Measurements from ENCODE around the gene HMGA1. TPM values are rescaled to one million over a fixed set of nuclear protein-coding genes. Genes with fewer than 3 reads are reported as not detected.

HMGA1 gene
- total and polyA plus RNA-seq, 2 experiments from 2014 or later = 1,411 to 2,052 TPM

DNA sequence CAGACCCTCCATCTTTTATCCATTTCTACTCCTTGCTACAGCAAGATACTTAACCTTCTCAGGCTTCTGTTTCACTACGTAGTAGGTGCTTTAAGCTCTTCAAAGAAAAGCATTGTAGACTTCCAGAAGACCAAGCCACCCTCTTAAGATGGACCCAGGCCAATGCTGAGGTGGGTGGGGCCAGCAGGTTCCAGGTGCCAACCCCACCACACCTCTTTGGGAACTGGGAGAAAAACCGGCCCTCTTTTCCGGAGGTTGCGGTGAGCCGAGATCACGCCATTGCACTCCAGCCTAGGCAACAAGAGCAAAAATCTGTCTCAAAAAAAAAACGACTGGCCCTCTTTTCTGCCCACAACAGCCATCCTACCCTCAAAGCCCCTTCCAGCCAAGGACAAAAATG is 10.6 kb upstream of the HMGA1 start:
- H3K36me3 Mint-ChIP-seq (ENCODE audit: low read depth) = no peaks in the 10 kb centered on the region
- Histone ChIP-seq H3K9me2 (ENCODE audit: insufficient read depth) (no peaks in the 10 kb centered on the region), H3K4me2 (peak overlapping the region; percentile 83), H2AFZ (no peak overlapping the region; the same call in 1 of the 2 replicates), H3K36me3 (ENCODE audit: insufficient read depth) (no peaks in the 10 kb centered on the region), H4K20me1 (replicated peaks; ENCODE audit: insufficient read depth) (no peaks in the 10 kb centered on the region), H3K79me2 (replicated peaks; ENCODE audit: insufficient read depth) (no peaks in the 10 kb centered on the region), H3K4me1 (ENCODE audit: insufficient read depth) (peaks cover 50% of the 10 kb centered on the region), H3K27me3 (ENCODE audit: insufficient read depth) (no peaks in the 10 kb centered on the region), H3K27ac (ENCODE audit: low read depth) (peak overlapping the region; percentile 96), H3F3A (replicated peaks; ENCODE audit: low read depth) (peaks cover 29% of the 10 kb centered on the region; the same call in 1 of the 2 replicates), H3K4me3 (no peak overlapping the region)
- DNase-seq (ENCODE audit: low spot score) (no peak), ATAC-seq (no peak)
- peak overlapping the region; percentile 2; the same call in 1 of the 3 replicates for H3K4me3 Mint-ChIP-seq
- H3K27me3 Mint-ChIP-seq (ENCODE audit: insufficient read depth, low read depth, poor library complexity) = peaks cover 33% of the 10 kb centered on the region
- TF ChIP-seq, protein P1, sequence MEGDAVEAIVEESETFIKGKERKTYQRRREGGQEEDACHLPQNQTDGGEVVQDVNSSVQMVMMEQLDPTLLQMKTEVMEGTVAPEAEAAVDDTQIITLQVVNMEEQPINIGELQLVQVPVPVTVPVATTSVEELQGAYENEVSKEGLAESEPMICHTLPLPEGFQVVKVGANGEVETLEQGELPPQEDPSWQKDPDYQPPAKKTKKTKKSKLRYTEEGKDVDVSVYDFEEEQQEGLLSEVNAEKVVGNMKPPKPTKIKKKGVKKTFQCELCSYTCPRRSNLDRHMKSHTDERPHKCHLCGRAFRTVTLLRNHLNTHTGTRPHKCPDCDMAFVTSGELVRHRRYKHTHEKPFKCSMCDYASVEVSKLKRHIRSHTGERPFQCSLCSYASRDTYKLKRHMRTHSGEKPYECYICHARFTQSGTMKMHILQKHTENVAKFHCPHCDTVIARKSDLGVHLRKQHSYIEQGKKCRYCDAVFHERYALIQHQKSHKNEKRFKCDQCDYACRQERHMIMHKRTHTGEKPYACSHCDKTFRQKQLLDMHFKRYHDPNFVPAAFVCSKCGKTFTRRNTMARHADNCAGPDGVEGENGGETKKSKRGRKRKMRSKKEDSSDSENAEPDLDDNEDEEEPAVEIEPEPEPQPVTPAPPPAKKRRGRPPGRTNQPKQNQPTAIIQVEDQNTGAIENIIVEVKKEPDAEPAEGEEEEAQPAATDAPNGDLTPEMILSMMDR (conservative IDR thresholded peaks at IDR 0.05; ENCODE audit: low read depth in 2 of 2) = no peak
- TF ChIP-seq POLR2AphosphoS5 (IDR thresholded peaks at IDR 0.05; ENCODE audit: low read depth) = no peak
- no peak for TF ChIP-seq EZH2 (IDR thresholded peaks at IDR 0.05; ENCODE audit: low read depth, unreplicated experiment)
- TF ChIP-seq NANOG (IDR thresholded peaks at IDR 0.05; ENCODE audit: borderline replicate concordance) = no peak
- TF ChIP-seq, protein P2, sequence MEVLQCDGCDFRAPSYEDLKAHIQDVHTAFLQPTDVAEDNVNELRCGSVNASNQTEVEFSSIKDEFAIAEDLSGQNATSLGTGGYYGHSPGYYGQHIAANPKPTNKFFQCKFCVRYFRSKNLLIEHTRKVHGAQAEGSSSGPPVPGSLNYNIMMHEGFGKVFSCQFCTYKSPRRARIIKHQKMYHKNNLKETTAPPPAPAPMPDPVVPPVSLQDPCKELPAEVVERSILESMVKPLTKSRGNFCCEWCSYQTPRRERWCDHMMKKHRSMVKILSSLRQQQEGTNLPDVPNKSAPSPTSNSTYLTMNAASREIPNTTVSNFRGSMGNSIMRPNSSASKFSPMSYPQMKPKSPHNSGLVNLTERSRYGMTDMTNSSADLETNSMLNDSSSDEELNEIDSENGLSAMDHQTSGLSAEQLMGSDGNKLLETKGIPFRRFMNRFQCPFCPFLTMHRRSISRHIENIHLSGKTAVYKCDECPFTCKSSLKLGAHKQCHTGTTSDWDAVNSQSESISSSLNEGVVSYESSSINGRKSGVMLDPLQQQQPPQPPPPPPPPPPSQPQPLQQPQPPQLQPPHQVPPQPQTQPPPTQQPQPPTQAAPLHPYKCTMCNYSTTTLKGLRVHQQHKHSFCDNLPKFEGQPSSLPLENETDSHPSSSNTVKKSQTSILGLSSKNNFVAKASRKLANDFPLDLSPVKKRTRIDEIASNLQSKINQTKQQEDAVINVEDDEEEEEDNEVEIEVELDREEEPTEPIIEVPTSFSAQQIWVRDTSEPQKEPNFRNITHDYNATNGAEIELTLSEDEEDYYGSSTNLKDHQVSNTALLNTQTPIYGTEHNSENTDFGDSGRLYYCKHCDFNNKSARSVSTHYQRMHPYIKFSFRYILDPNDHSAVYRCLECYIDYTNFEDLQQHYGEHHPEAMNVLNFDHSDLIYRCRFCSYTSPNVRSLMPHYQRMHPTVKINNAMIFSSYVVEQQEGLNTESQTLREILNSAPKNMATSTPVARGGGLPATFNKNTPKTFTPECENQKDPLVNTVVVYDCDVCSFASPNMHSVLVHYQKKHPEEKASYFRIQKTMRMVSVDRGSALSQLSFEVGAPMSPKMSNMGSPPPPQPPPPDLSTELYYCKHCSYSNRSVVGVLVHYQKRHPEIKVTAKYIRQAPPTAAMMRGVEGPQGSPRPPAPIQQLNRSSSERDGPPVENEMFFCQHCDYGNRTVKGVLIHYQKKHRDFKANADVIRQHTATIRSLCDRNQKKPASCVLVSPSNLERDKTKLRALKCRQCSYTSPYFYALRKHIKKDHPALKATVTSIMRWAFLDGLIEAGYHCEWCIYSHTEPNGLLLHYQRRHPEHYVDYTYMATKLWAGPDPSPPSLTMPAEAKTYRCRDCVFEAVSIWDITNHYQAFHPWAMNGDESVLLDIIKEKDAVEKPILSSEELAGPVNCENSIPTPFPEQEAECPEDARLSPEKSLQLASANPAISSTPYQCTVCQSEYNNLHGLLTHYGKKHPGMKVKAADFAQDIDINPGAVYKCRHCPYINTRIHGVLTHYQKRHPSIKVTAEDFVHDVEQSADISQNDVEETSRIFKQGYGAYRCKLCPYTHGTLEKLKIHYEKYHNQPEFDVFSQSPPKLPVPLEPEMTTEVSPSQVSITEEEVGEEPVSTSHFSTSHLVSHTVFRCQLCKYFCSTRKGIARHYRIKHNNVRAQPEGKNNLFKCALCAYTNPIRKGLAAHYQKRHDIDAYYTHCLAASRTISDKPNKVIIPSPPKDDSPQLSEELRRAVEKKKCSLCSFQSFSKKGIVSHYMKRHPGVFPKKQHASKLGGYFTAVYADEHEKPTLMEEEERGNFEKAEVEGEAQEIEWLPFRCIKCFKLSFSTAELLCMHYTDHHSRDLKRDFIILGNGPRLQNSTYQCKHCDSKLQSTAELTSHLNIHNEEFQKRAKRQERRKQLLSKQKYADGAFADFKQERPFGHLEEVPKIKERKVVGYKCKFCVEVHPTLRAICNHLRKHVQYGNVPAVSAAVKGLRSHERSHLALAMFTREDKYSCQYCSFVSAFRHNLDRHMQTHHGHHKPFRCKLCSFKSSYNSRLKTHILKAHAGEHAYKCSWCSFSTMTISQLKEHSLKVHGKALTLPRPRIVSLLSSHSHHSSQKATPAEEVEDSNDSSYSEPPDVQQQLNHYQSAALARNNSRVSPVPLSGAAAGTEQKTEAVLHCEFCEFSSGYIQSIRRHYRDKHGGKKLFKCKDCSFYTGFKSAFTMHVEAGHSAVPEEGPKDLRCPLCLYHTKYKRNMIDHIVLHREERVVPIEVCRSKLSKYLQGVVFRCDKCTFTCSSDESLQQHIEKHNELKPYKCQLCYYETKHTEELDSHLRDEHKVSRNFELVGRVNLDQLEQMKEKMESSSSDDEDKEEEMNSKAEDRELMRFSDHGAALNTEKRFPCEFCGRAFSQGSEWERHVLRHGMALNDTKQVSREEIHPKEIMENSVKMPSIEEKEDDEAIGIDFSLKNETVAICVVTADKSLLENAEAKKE (CRISPR knock-in tag; IDR thresholded peaks at IDR 0.05) = no peak
- TF ChIP-seq, protein P3, sequence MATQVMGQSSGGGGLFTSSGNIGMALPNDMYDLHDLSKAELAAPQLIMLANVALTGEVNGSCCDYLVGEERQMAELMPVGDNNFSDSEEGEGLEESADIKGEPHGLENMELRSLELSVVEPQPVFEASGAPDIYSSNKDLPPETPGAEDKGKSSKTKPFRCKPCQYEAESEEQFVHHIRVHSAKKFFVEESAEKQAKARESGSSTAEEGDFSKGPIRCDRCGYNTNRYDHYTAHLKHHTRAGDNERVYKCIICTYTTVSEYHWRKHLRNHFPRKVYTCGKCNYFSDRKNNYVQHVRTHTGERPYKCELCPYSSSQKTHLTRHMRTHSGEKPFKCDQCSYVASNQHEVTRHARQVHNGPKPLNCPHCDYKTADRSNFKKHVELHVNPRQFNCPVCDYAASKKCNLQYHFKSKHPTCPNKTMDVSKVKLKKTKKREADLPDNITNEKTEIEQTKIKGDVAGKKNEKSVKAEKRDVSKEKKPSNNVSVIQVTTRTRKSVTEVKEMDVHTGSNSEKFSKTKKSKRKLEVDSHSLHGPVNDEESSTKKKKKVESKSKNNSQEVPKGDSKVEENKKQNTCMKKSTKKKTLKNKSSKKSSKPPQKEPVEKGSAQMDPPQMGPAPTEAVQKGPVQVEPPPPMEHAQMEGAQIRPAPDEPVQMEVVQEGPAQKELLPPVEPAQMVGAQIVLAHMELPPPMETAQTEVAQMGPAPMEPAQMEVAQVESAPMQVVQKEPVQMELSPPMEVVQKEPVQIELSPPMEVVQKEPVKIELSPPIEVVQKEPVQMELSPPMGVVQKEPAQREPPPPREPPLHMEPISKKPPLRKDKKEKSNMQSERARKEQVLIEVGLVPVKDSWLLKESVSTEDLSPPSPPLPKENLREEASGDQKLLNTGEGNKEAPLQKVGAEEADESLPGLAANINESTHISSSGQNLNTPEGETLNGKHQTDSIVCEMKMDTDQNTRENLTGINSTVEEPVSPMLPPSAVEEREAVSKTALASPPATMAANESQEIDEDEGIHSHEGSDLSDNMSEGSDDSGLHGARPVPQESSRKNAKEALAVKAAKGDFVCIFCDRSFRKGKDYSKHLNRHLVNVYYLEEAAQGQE (IDR thresholded peaks at IDR 0.05; ENCODE audit: unreplicated experiment) = no peak
- no peak for TF ChIP-seq EZH2phosphoT487 (IDR thresholded peaks at IDR 0.05; ENCODE audit: unreplicated experiment)
- no peak for TF ChIP-seq ZNF331 (CRISPR knock-in tag; IDR thresholded peaks at IDR 0.05; ENCODE audit: low read depth)
- TF ChIP-seq, protein P4, sequence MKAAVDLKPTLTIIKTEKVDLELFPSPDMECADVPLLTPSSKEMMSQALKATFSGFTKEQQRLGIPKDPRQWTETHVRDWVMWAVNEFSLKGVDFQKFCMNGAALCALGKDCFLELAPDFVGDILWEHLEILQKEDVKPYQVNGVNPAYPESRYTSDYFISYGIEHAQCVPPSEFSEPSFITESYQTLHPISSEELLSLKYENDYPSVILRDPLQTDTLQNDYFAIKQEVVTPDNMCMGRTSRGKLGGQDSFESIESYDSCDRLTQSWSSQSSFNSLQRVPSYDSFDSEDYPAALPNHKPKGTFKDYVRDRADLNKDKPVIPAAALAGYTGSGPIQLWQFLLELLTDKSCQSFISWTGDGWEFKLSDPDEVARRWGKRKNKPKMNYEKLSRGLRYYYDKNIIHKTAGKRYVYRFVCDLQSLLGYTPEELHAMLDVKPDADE (IDR thresholded peaks at IDR 0.05) = no peak
- no peak for TF ChIP-seq CREB1 (CRISPR knock-in tag; IDR thresholded peaks at IDR 0.05; ENCODE audit: low read depth)
- no peak for TF ChIP-seq STAT1 (IDR thresholded peaks at IDR 0.05; ENCODE audit: unreplicated experiment)
- no peak for TF ChIP-seq JUNB (IDR thresholded peaks at IDR 0.05; ENCODE audit: unreplicated experiment)
- no peak for TF ChIP-seq ZNF114 (CRISPR knock-in tag; IDR thresholded peaks at IDR 0.05)
- peaks cover 48% of the 10 kb centered on the region for H3K4me1 Mint-ChIP-seq
- peak overlapping the region; percentile 97 for H3K27ac Mint-ChIP-seq
- no peaks in the 10 kb centered on the region; the same call in 1 of the 3 replicates for H3K9me3 Mint-ChIP-seq
